ENCODE data around the gene ACAA1.

DNA sequence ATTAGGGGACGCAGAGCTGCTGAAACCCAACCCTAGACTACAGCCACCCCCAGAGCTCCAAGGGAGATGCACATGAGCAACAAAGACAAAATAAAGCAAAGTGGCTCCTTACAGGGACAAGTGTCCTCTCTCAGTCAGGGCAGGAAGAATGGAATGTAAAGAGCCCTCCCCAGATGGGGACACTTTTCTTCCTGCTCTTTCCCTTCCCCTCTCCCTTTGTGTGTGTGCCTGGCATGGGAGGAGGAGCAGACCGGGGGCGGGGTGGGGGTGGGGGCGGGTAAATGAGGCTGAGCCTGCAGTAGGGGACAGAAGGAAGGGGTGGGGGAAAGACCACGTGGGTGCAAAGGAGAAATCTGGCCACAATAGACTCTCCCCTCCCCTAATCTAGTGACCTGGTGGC, 37.4 kb downstream of the ACAA1 start:
- no peak for TF ChIP-seq CTCF (IDR thresholded peaks at IDR 0.05 in 4 of 5, conservative IDR thresholded peaks at IDR 0.05 in 1 of 5)
- no peak for TF ChIP-seq POLR2A (IDR thresholded peaks at IDR 0.05)
